Heart right ventricle (tissue), 16 donors: Measurements from ENCODE around the gene EMP2. TPM values are rescaled to one million over a fixed set of nuclear protein-coding genes. Genes with fewer than 3 reads are reported as not detected.
A peak's percentile ranks its signal among the peaks of the same experiment; 100 is the strongest.

Experiments used
- ATAC-seq, 8 donors: fragments of 200-7000 bp; cut with Tn5 transposase; one replicate each; pipeline ENCODE4 v1.9.1; 2020; ENCODE audit warnings: mild to moderate bottlenecking in 8 of 8, moderate library complexity in 8 of 8, moderate number of reproducible peaks in 1 of 8
- DNase-seq, 2 donors: peaks; one replicate each; pipeline ENCODE4 v3.0.0-alpha.2; 2020
- H3K27ac ChIP-seq, 10 donors: fragments of 200-600 bp; sonication (generic) in 2 of 10; one replicate each; pipeline versions ENCODE4 v1.5.0 to v1.8.0; 2020 to 2022; ENCODE audit warnings: mild to moderate bottlenecking in 3 of 10
- H3K27me3 ChIP-seq, 7 donors: fragments of 200-600 bp; one replicate each; pipeline ENCODE4 v1.8.0; 2021 to 2022; ENCODE audit warnings: mild to moderate bottlenecking in 2 of 7
- H3K36me3 ChIP-seq, 9 donors: fragments of 200-600 bp; sonication (generic) in 1 of 9; one replicate each; pipeline versions ENCODE4 v1.5.0 to v1.8.0; 2020 to 2022; ENCODE audit warnings: mild to moderate bottlenecking in 2 of 9
- H3K4me1 ChIP-seq, 9 donors: fragments of 200-600 bp; sonication (generic) in 1 of 9; one replicate each; pipeline versions ENCODE4 v1.5.0 to v1.8.0; 2020 to 2022; ENCODE audit warnings: mild to moderate bottlenecking in 4 of 9
- H3K4me3 ChIP-seq, 10 donors: fragments of 200-600 bp; sonication (generic) in 2 of 10; one replicate each; pipeline versions ENCODE4 v1.5.0 to v1.8.0; 2020 to 2022; ENCODE audit warnings: mild to moderate bottlenecking in 7 of 10, moderate library complexity in 2 of 10
- H3K9me3 ChIP-seq, 11 donors: fragments of 200-600 bp in 10 of 11; sonication (generic) in 2 of 11; one replicate each; pipeline versions ENCODE4 v1.5.0 to v1.8.0; 2013 to 2022; ENCODE audit warnings: mild to moderate bottlenecking in 2 of 11, control low read depth in 1 of 11, moderate library complexity in 1 of 11
- CTCF ChIP-seq, 9 donors: fragments of 200-600 bp; sonication (generic) in 2 of 9; IDR thresholded peaks; one replicate each; pipeline versions ENCODE4 v1.5.0 to v1.8.0; 2021 to 2022; ENCODE audit warnings: antibody characterized with exemption in 9 of 9, mild to moderate bottlenecking in 5 of 9, moderate library complexity in 1 of 9
- WGBS, 2 donors: extraction: QIAGEN DNeasy Blood & Tissue Kit; methylation state at CpG; one replicate each; pipeline ENCODE4 v1.1.7; 2013; ENCODE audit warnings: inconsistent platforms in 1 of 2; 5-methylcytosine and 5-hydroxymethylcytosine counted together
- intact Hi-C, 10 donors: fragments of 100-400 bp; cut with DNase I; formaldehyde crosslinking; loops; one replicate each; pipeline versions ENCODE4 v1.11.1 to v1.14.2; 2022
- polyA plus RNA-seq, 2 donors: library from polyadenylated mRNA; stranded (reverse); fragments of 200-250 nt; gene quantifications; one replicate each; pipeline ENCODE4 v1.2.3, GENCODE V29; 2013
- total RNA-seq, 10 donors: library from RNA; stranded (reverse); fragmentation: NEBNext Ultra II Directional in 3 of 10; extraction: Animal tissue kit (Norgen Biotek cat#: 25700) in 3 of 10; gene quantifications; one replicate each; pipeline versions ENCODE4 v1.2.1 to v1.2.4, GENCODE V29; 2021 to 2023
- donor health status: Arrhythmogenic right ventricular cardiomyopathy.
- donor health status: ischemic (EF 13 %, LVEDD 7.1; RV severe dilation, severe dysfunction).
- donor health status: healthy with polysubstance abuse.
- donor health status: DM: no; HTN: yes; CAD: no.
- donor health status: DM: no; HTN: no; CAD: no.
- donor health status: ischemic (EF 25% LVEDD 6.9; RV normal size, moderate dysfunction).
- donor health status: ischemic (EF 25% LVEDD 5.7; RV mildly dilated, moderate dysfunction).
- donor health status: healthy.
- donor health status: DM: yes; HTN: yes; CAD: no.
- donor health status: Ischemic cardiomyopathy.
- donor health status: ischemic (EF 35%, LVEDD 5.7; RV mildly dilated, moderate dysfunction).
- donor health status: nonischemic (EF 11% LVEDD 7.7; RV severe dilation, severe dysfunction).
- donor health status: DM: yes; HTN: yes; CAD: no.
- donor health status: PGD.
- donor health status: ischemic (EF 29% LVEDD 5.4; RV normal size, mild dysfunction).
- donor health status: nonischemic (EF 23%, LVEDD 6.1; RV moderate dilation, normal function).

Gene EMP2
- total and polyA plus RNA-seq, 12 donors = 36.1 to 108 (median 58.6) TPM

- Histone ChIP-seq H3K4me3 (peak overlapping the region in 1 of 10 donors; percentile 8), H3K9me3 (no peaks in the 10 kb centered on the region), H3K4me1 (peaks cover 10 to 44% (median 33%) of the 10 kb centered on the region in 9 donors), H3K27ac (peak overlapping the region; percentile 39 to 87 (median 68)), H3K36me3 (no peaks in the 10 kb centered on the region), H3K27me3 (no peaks in the 10 kb centered on the region)
- DNase-seq (peak; percentile 76 to 79), ATAC-seq (peak; percentile 64 to 85 (median 81))
- 38 to 44% methylated on average over 14 of the region's 14 CpGs for WGBS, 2 donors
- TF ChIP-seq CTCF (IDR thresholded peaks at IDR 0.05) = peak in 4 of 9 donors; percentile 20 to 39 (median 37)
- intact Hi-C loops = loop anchor here in 6 of 10 donors (2.0 to 10.0 kb wide), 4 partner anchors 35 to 118 kb away; partner anchors contain the start of gene EMP2 (in 3 of the 6)
Measured at GRCh38 chr16:10616756-10617640, 36.6 kb upstream of the EMP2 start.

- DNase-seq (no peak), ATAC-seq (no peak)
- Histone ChIP-seq H3K4me1 (peaks cover 10 to 44% (median 33%) of the 10 kb centered on the region in 9 donors), H3K9me3 (no peaks in the 10 kb centered on the region), H3K27me3 (no peaks in the 10 kb centered on the region), H3K36me3 (no peaks in the 10 kb centered on the region), H3K27ac (peak overlapping the region in 9 of 10 donors; percentile 39 to 87 (median 69)), H3K4me3 (no peak overlapping the region)
- TF ChIP-seq CTCF (IDR thresholded peaks at IDR 0.05) = no peak
- intact Hi-C loops = loop anchor here in 6 of 10 donors (2.0 to 10.0 kb wide), 4 partner anchors 34 to 118 kb away; partner anchors contain the start of gene EMP2 (in 3 of the 6)
- WGBS, 2 donors = 77% methylated on average over 6 of the region's 6 CpGs
Measured at GRCh38 chr16:10616419-10616755, 36.0 kb upstream of the EMP2 start.

DNA sequence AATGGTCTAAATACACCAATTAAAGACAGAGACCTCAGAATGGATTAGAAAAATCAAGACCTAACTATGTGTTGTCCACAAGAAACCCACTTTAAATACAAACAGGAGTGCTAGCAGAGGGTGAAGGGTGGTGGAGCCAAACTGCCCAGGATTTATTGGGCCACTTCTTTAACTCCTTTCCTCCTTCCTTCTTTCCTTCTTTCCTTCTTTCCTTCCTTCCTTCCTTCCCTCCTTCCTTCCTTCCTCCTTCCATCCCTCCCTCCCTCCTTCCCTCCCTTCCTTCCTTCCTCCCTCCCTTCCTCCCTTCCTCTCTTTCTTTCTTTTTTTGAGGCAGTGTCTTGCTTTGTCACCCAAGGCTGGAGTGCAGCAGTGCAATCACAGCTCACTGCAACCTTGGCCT is 34.3 kb upstream of the EMP2 start:
- H3K4me3 ChIP-seq = no peak overlapping the region
- H3K9me3 ChIP-seq = no peaks in the 10 kb centered on the region
- H3K27ac ChIP-seq = no peak overlapping the region
- ATAC-seq (no peak), DNase-seq (no peak)
- no peaks in the 10 kb centered on the region for H3K27me3 ChIP-seq
- TF ChIP-seq CTCF (IDR thresholded peaks at IDR 0.05) = no peak
- H3K36me3 ChIP-seq = no peaks in the 10 kb centered on the region
- intact Hi-C loops = loop anchor here in 5 of 10 donors (5.0 to 10.0 kb wide), 3 partner anchors 32 to 120 kb away; partner anchors contain the start of gene EMP2 (in 3 of the 5)
- peaks cover 10 to 44% (median 33%) of the 10 kb centered on the region in 9 donors for H3K4me1 ChIP-seq

DNA sequence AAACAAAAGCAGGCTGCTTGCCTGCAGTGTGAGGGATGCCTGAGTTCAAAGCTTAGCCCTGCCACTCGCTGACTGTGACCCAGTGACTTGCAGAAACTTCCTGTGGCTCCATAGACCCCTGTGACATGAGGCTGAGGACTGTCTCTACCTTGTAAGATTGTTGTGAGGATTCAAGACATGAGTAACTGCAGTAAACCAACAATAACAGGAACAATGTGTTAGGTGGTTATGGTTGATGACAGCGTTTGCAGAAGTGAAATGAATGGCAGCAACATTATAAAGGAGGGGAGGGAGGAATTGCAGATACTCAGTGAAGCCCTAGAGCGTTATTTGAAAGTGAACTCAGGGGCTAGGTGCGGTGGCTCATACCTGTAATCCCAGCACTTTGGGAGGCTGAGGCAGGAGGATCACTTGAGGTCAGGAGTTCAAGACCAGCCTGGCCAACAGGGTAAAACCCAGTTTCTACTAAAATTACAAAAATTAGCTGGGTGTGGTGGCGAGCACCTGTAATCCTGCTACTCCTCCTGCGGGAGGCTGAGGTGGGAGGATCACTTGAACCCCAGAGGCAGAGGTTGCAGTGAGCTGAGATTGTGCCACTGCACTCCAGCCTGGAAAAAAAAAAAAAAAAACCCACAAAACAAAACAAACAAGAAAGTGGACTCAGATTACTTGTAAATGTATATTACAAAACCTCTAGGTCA is 33.5 kb upstream of the EMP2 start:
- Histone ChIP-seq H3K27ac (no peak overlapping the region), H3K27me3 (no peaks in the 10 kb centered on the region), H3K4me1 (peaks cover 10 to 46% (median 33%) of the 10 kb centered on the region in 9 donors), H3K36me3 (no peaks in the 10 kb centered on the region), H3K9me3 (no peaks in the 10 kb centered on the region), H3K4me3 (no peak overlapping the region)
- TF ChIP-seq CTCF (IDR thresholded peaks at IDR 0.05) = no peak
- intact Hi-C loops = loop anchor here in 1 of 10 donors (10.0 kb wide), 1 partner anchor 121 kb away; no protein-coding TSS in a partner anchor
- DNase-seq = no peak
- ATAC-seq = no peak
- 88% methylated on average over 6 of the region's 6 CpGs for WGBS, 2 donors
